Measurements from ENCODE around the gene TMCC1. TPM values are rescaled to one million over a fixed set of nuclear protein-coding genes. Genes with fewer than 3 reads are reported as not detected.

TMCC1 gene
- polyA plus RNA-seq, 1 of the 3 experiments (the other 2 are of a cell fraction) = 7.2 TPM

- H3K36me3 ChIP-seq (replicated peaks in 1 of 2; ENCODE audit: control insufficient read depth in 1 of 2, insufficient read depth in 2 of 2, low read length in 1 of 2) = peaks cover 0 to 3% of the 10 kb centered on the region in 2 experiments
- DNase-seq = no peak
- H3K9me2 ChIP-seq = no peaks in the 10 kb centered on the region
- H3K9me3 ChIP-seq = no peaks in the 10 kb centered on the region
- no peak overlapping the region for H3K27ac ChIP-seq (ENCODE audit: low read depth in 2 of 2, low read length in 1 of 2)
- no peaks in the 10 kb centered on the region for H4K20me1 ChIP-seq (ENCODE audit: insufficient read depth)
- ChIA-PET POLR2A (no interaction called here), CTCF (interaction anchor here (1.2 to 4.6 kb wide), 10 partner anchors 15 to 354 kb away, joined by 4 to 43 read pairs (median 9); no protein-coding TSS in a partner anchor)
- no peak overlapping the region for H3K4me2 ChIP-seq
- no peak overlapping the region for H3K4me3 ChIP-seq (ENCODE audit: low read depth in 2 of 2, low read length in 1 of 2)
- TF ChIP-seq YY1 (IDR thresholded peaks at IDR 0.05; ENCODE audit: low read depth) = no peak
- TF ChIP-seq, protein P1, sequence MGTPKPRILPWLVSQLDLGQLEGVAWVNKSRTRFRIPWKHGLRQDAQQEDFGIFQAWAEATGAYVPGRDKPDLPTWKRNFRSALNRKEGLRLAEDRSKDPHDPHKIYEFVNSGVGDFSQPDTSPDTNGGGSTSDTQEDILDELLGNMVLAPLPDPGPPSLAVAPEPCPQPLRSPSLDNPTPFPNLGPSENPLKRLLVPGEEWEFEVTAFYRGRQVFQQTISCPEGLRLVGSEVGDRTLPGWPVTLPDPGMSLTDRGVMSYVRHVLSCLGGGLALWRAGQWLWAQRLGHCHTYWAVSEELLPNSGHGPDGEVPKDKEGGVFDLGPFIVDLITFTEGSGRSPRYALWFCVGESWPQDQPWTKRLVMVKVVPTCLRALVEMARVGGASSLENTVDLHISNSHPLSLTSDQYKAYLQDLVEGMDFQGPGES (IDR thresholded peaks at IDR 0.05; ENCODE audit: low read depth, low read length) = no peak
- TF ChIP-seq RFX5 (IDR thresholded peaks at IDR 0.05; ENCODE audit: low read length) = no peak
- TF ChIP-seq TEAD4 (IDR thresholded peaks at IDR 0.05; ENCODE audit: borderline replicate concordance, insufficient read depth) = no peak
- no peak for TF ChIP-seq RXRA (IDR thresholded peaks at IDR 0.05; ENCODE audit: borderline replicate concordance, low read depth)
- TF ChIP-seq TAF1 (IDR thresholded peaks at IDR 0.05; ENCODE audit: borderline replicate concordance, low read depth, low read length) = no peak
- no peak for TF ChIP-seq ELF1 (IDR thresholded peaks at IDR 0.05)
- TF ChIP-seq GATA2 (CRISPR knock-in tag; IDR thresholded peaks at IDR 0.05) = no peak
- WGBS (ENCODE audit: low lambda C conversion rate) = 89% methylated on average over 3 of the region's 3 CpGs
- H2AFZ ChIP-seq (ENCODE audit: low read depth) = no peak overlapping the region
- peaks cover 17% of the 10 kb centered on the region for H3F3A ChIP-seq (replicated peaks; ENCODE audit: insufficient read depth)
- H3K27me3 ChIP-seq (ENCODE audit: insufficient read depth) = no peaks in the 10 kb centered on the region
- peaks cover 8 to 24% of the 10 kb centered on the region in 2 experiments for H3K4me1 ChIP-seq (ENCODE audit: control insufficient read depth in 1 of 2, insufficient read depth in 2 of 2, low read depth in 1 of 2, low read length in 1 of 2)
- H3K79me2 ChIP-seq (ENCODE audit: insufficient read depth) = no peaks in the 10 kb centered on the region; the same call in 1 of the 2 replicates
- H3K9ac ChIP-seq = no peak overlapping the region
Observed at GRCh38 chr3:129648391-129648790, 245.1 kb downstream of the TMCC1 start.

GRCh38 chr3:129645286-129645685 lies 248.2 kb downstream of the TMCC1 start:
- no peaks in the 10 kb centered on the region for H3K9me2 ChIP-seq
- no peaks in the 10 kb centered on the region for H3K4me1 ChIP-seq (ENCODE audit: control insufficient read depth in 1 of 2, insufficient read depth in 2 of 2, low read depth in 1 of 2, low read length in 1 of 2)
- 92% methylated on average over 5 of the region's 5 CpGs for WGBS (ENCODE audit: low lambda C conversion rate)
- CTCF ChIA-PET = interaction anchor here (1.0 to 1.6 kb wide), 2 partner anchors 15 to 40 kb away, joined by 3 read pairs; no protein-coding TSS in a partner anchor
- H3K9me3 ChIP-seq = no peaks in the 10 kb centered on the region
- H3K36me3 ChIP-seq (replicated peaks in 1 of 2; ENCODE audit: control insufficient read depth in 1 of 2, insufficient read depth in 2 of 2, low read length in 1 of 2) = no peaks in the 10 kb centered on the region
- no peaks in the 10 kb centered on the region for H3K79me2 ChIP-seq (ENCODE audit: insufficient read depth)
- H4K20me1 ChIP-seq (ENCODE audit: insufficient read depth) = no peaks in the 10 kb centered on the region
- H3K27ac ChIP-seq (ENCODE audit: low read depth in 2 of 2, low read length in 1 of 2) = no peak overlapping the region
- H3K9ac ChIP-seq = no peak overlapping the region
- no peak for DNase-seq
- H3K27me3 ChIP-seq (ENCODE audit: insufficient read depth) = no peaks in the 10 kb centered on the region
- H2AFZ ChIP-seq (ENCODE audit: low read depth) = no peak overlapping the region
- no peak overlapping the region for H3K4me2 ChIP-seq
- TF ChIP-seq, protein P2, sequence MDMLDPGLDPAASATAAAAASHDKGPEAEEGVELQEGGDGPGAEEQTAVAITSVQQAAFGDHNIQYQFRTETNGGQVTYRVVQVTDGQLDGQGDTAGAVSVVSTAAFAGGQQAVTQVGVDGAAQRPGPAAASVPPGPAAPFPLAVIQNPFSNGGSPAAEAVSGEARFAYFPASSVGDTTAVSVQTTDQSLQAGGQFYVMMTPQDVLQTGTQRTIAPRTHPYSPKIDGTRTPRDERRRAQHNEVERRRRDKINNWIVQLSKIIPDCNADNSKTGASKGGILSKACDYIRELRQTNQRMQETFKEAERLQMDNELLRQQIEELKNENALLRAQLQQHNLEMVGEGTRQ (IDR thresholded peaks at IDR 0.05; ENCODE audit: borderline replicate concordance, low read depth, low read length) = no peak
- TF ChIP-seq RXRA (IDR thresholded peaks at IDR 0.05; ENCODE audit: borderline replicate concordance, low read depth) (no peak), RFX5 (IDR thresholded peaks at IDR 0.05; ENCODE audit: low read length) (no peak), ELF1 (IDR thresholded peaks at IDR 0.05) (no peak), FOXJ3 (CRISPR knock-in tag; IDR thresholded peaks at IDR 0.05) (no peak), MEF2A (IDR thresholded peaks at IDR 0.05; ENCODE audit: borderline replicate concordance, low read depth) (no peak), RCOR1 (IDR thresholded peaks at IDR 0.05; ENCODE audit: low read length) (no peak), NFIC (IDR thresholded peaks at IDR 0.05; ENCODE audit: borderline replicate concordance) (no peak), CTCF (IDR thresholded peaks at IDR 0.05) (no peak)
- TF ChIP-seq, protein P3, sequence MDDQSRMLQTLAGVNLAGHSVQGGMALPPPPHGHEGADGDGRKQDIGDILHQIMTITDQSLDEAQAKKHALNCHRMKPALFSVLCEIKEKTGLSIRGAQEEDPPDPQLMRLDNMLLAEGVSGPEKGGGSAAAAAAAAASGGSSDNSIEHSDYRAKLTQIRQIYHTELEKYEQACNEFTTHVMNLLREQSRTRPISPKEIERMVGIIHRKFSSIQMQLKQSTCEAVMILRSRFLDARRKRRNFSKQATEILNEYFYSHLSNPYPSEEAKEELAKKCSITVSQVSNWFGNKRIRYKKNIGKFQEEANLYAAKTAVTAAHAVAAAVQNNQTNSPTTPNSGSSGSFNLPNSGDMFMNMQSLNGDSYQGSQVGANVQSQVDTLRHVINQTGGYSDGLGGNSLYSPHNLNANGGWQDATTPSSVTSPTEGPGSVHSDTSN (IDR thresholded peaks at IDR 0.05) = no peak
- POLR2A ChIA-PET = no interaction called here
- no peak overlapping the region for H3K4me3 ChIP-seq (ENCODE audit: low read depth in 2 of 2, low read length in 1 of 2)
- H3F3A ChIP-seq (replicated peaks; ENCODE audit: insufficient read depth) = no peaks in the 10 kb centered on the region
